GM12873 (cell line): ENCODE data around the gene CCDC137.

Source experiments
- CTCF ChIP-seq: IDR thresholded peaks from 2 replicates; pipeline ENCODE4 v1.5.1; 2012; ENCODE audit warnings: low read depth, mild to moderate bottlenecking, moderate library complexity, low read length, control low read depth; ENCODE audit not compliant: insufficient read depth; ENCODE audit errors: missing control alignments

Gene CCDC137

GRCh38 chr17:81676906-81677305 is 10.4 kb downstream of the CCDC137 start:
- TF ChIP-seq CTCF, result no peak

GRCh38 chr17:81680150-81680549 is 13.6 kb downstream of the CCDC137 start:
- no peak for TF ChIP-seq CTCF

GRCh38 chr17:81681672-81682071 is 15.1 kb downstream of the CCDC137 start:
- TF ChIP-seq CTCF, result no peak

GRCh38 chr17:81682565-81683207 is 16.1 kb downstream of the CCDC137 start:
- no peak for TF ChIP-seq CTCF

GRCh38 chr17:81683208-81683583 is 16.7 kb downstream of the CCDC137 start:
- no peak for TF ChIP-seq CTCF

GRCh38 chr17:81683584-81684441 is 17.3 kb downstream of the CCDC137 start, which contains the start of the genes ARL16 and HGS:
Gene ARL16 (minus strand): TSS chr17:81683797. CDS start chr17:81683753, 44 bp downstream.
Gene HGS (plus strand): TSS chr17:81684011. CDS start chr17:81684067, 56 bp downstream.
- TF ChIP-seq CTCF, result no peak

- TF ChIP-seq CTCF, result no peak
Measured at GRCh38 chr17:81684442-81684911, 17.9 kb downstream of the CCDC137 start.
